GM23338 (cell line): ENCODE measurements around the gene RHOF. TPM values are rescaled to one million over a fixed set of nuclear protein-coding genes. Genes with fewer than 3 reads are reported as not detected.

Experiments used
- ATAC-seq: fragments of 200-7000 bp; cut with Tn5 transposase; 3 replicates; pipeline ENCODE4 v1.9.1; 2020
- DNase-seq: peaks from one replicate; pipeline ENCODE4 v3.0.0-alpha.2; 2015; ENCODE audit warnings: low spot score
- H2AFZ ChIP-seq: fragments of 200-600 bp; sonication (generic); 2 replicates; pipeline ENCODE4 v1.8.0; 2016; ENCODE audit warnings: antibody characterized with exemption, mild to moderate bottlenecking, moderate library complexity
- H3F3A ChIP-seq: fragments of 200-600 bp; sonication (generic); replicated peaks from 2 replicates; pipeline ENCODE4 v1.8.0; 2017; ENCODE audit warnings: antibody characterized with exemption, mixed run types, low read depth
- H3K27ac ChIP-seq: fragments of 200-600 bp; sonication (generic); 2 replicates; pipeline ENCODE4 v1.6.1; 2016; ENCODE audit warnings: low read depth
- H3K27me3 ChIP-seq: fragments of 200-600 bp; sonication (generic); 2 replicates; pipeline ENCODE4 v1.8.0; 2016; ENCODE audit warnings: mild to moderate bottlenecking, mixed run types, moderate library complexity; ENCODE audit not compliant: insufficient read depth
- H3K36me3 ChIP-seq: fragments of 200-600 bp; sonication (generic); 2 replicates; pipeline ENCODE4 v1.8.0; 2016; ENCODE audit warnings: mild to moderate bottlenecking; ENCODE audit not compliant: insufficient read depth
- H3K4me1 ChIP-seq: fragments of 200-600 bp; sonication (generic); 2 replicates; pipeline ENCODE4 v1.8.0; 2016; ENCODE audit warnings: mild to moderate bottlenecking, moderate library complexity; ENCODE audit not compliant: insufficient read depth
- H3K4me2 ChIP-seq: fragments of 200-600 bp; sonication (generic); 2 replicates; pipeline ENCODE4 v1.7.1; 2017; ENCODE audit warnings: mixed run types
- H3K4me3 ChIP-seq: fragments of 200-600 bp; sonication (generic); 2 replicates; pipeline ENCODE4 v1.6.1; 2016; ENCODE audit warnings: mixed run types
- H3K79me2 ChIP-seq: fragments of 200-600 bp; sonication (generic); replicated peaks from 2 replicates; pipeline ENCODE4 v1.8.0; 2017; ENCODE audit warnings: mild to moderate bottlenecking; ENCODE audit not compliant: insufficient read depth
- H3K9me2 ChIP-seq: fragments of 200-600 bp; sonication (generic); 2 replicates; pipeline ENCODE4 v1.8.0; 2017; ENCODE audit not compliant: insufficient read depth
- H4K20me1 ChIP-seq: fragments of 200-600 bp; sonication (generic); replicated peaks from 2 replicates; pipeline ENCODE4 v1.8.0; 2017; ENCODE audit warnings: mild to moderate bottlenecking; ENCODE audit not compliant: insufficient read depth
- H3K27ac Mint-ChIP-seq: 2 replicates; pipeline ENCODE4 v1.8.0; 2020; ENCODE audit warnings: inconsistent platforms, mild to moderate bottlenecking, moderate library complexity, mixed read lengths
- H3K27me3 Mint-ChIP-seq: 3 replicates; pipeline ENCODE4 v1.8.0; 2022; ENCODE audit warnings: low read depth, mild to moderate bottlenecking, moderate library complexity, mixed read lengths, inconsistent platforms; ENCODE audit not compliant: insufficient read depth, poor library complexity
- H3K36me3 Mint-ChIP-seq: 3 replicates; pipeline ENCODE4 v1.8.0; 2021; ENCODE audit warnings: low read depth, mild to moderate bottlenecking, inconsistent platforms, moderate library complexity, mixed read lengths
- H3K4me1 Mint-ChIP-seq: 3 replicates; pipeline ENCODE4 v1.8.0; 2020; ENCODE audit warnings: mild to moderate bottlenecking, inconsistent platforms, mixed read lengths
- H3K4me3 Mint-ChIP-seq: 3 replicates; pipeline ENCODE4 v1.8.0; 2021; ENCODE audit warnings: moderate library complexity, mild to moderate bottlenecking, inconsistent platforms, mixed read lengths
- H3K9me3 Mint-ChIP-seq: 3 replicates; pipeline ENCODE4 v1.8.0; 2020; ENCODE audit warnings: moderate library complexity, mild to moderate bottlenecking, inconsistent platforms, mixed read lengths
- CREB1 ChIP-seq: fragments of 250-450 bp; sonication (Bioruptor Pico); IDR thresholded peaks from 2 replicates; pipeline ENCODE4 v1.5.0; 2020; ENCODE audit warnings: low read depth, mild to moderate bottlenecking, moderate library complexity
- POLR2AphosphoS5 ChIP-seq: IDR thresholded peaks from 2 replicates; pipeline ENCODE4 v1.6.1; 2016; ENCODE audit warnings: antibody characterized with exemption, low read depth
- ZNF114 ChIP-seq: fragments of 250-450 bp; sonication (Bioruptor Pico); IDR thresholded peaks from 2 replicates; pipeline ENCODE4 v1.5.0; 2020; ENCODE audit warnings: mild to moderate bottlenecking, moderate library complexity
- ZNF331 ChIP-seq: fragments of 250-450 bp; sonication (Bioruptor Pico); IDR thresholded peaks from 2 replicates; pipeline ENCODE4 v1.5.0; 2020; ENCODE audit warnings: low read depth, mild to moderate bottlenecking, moderate library complexity
- polyA plus RNA-seq: library from polyadenylated mRNA; unstranded; fragments of >200 nt; fragmentation: Nextera tagmentation; extraction: Ambion mirVana; gene quantifications from 2 replicates; pipeline ENCODE4 v1.2.1, GENCODE V29; 2016
- total RNA-seq: library from RNA; depleted of rRNA; stranded (reverse); fragments of >200 nt; shearing (Covaris generic); gene quantifications from 2 replicates; pipeline ENCODE4 v1.2.3, GENCODE V29; 2014
- TF ChIP-seq, protein P1 (sequence below): fragments of 250-450 bp; sonication (Bioruptor Pico); IDR thresholded peaks from 2 replicates; pipeline ENCODE4 v1.5.0; 2020; ENCODE audit warnings: mild to moderate bottlenecking, moderate library complexity

RHOF gene
- total and polyA plus RNA-seq, 2 experiments from 2014 or later, result 10.5 to 53.4 TPM

DNA sequence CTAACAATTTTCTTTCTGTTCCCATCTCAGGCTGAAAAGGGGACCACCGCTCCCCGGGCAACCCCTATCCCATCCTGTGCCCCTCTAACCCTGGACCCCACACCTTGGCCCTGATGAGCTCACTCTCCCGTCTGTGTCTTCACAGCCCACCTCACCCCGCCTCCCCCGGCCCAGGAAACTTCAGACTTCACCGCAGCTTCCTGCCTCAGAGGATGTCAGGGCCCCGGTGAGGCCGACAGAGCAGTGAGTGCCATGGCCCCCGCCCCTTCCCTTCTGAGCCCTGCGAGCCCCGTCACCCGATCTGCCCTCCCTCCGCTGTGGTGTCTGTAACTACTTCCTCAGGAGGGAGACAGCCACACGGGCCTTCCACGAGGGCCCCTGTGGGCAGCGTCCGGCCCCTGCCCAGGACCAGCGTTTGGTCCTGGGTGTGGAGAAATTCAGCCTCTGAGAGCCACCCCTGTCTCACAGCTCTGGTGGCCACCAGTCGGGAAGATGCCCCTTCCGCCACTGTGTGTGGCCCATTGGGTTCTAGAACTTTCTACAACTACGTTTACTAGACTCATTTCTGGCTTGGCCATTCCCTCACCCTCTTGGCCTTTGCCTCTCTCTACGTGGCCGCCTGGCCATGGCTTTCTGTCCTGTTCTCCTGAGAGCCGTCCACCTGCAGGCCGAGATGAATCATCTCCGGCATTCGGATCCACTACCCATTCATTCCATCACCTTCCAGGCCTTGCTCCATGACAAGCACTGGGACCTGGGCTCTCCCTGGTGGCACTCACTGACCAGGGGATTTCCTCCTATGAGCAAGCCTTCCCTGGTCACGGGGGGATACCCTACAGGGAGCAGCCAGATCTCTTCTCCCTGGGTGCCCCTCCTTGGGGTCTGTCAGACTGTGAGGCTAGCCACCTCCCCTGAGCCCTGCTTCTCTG is 3.4 kb downstream of the RHOF start:
- peak; percentile 67 for DNase-seq
- Mint-ChIP-seq H3K27ac (no peak overlapping the region), H3K9me3 (no peaks in the 10 kb centered on the region), H3K36me3 (peaks cover 5% of the 10 kb centered on the region; the same call in 2 of the 3 replicates), H3K4me1 (peaks cover 22% of the 10 kb centered on the region), H3K27me3 (peaks cover 26% of the 10 kb centered on the region), H3K4me3 (no peak overlapping the region; the same call in 2 of the 3 replicates)
- H3K36me3 ChIP-seq, result no peaks in the 10 kb centered on the region
- H3K4me3 ChIP-seq, result no peak overlapping the region
- TF ChIP-seq POLR2AphosphoS5 (no peak), ZNF331 (CRISPR knock-in tag) (no peak), CREB1 (CRISPR knock-in tag) (no peak), ZNF114 (CRISPR knock-in tag) (no peak)
- TF ChIP-seq, protein P1, sequence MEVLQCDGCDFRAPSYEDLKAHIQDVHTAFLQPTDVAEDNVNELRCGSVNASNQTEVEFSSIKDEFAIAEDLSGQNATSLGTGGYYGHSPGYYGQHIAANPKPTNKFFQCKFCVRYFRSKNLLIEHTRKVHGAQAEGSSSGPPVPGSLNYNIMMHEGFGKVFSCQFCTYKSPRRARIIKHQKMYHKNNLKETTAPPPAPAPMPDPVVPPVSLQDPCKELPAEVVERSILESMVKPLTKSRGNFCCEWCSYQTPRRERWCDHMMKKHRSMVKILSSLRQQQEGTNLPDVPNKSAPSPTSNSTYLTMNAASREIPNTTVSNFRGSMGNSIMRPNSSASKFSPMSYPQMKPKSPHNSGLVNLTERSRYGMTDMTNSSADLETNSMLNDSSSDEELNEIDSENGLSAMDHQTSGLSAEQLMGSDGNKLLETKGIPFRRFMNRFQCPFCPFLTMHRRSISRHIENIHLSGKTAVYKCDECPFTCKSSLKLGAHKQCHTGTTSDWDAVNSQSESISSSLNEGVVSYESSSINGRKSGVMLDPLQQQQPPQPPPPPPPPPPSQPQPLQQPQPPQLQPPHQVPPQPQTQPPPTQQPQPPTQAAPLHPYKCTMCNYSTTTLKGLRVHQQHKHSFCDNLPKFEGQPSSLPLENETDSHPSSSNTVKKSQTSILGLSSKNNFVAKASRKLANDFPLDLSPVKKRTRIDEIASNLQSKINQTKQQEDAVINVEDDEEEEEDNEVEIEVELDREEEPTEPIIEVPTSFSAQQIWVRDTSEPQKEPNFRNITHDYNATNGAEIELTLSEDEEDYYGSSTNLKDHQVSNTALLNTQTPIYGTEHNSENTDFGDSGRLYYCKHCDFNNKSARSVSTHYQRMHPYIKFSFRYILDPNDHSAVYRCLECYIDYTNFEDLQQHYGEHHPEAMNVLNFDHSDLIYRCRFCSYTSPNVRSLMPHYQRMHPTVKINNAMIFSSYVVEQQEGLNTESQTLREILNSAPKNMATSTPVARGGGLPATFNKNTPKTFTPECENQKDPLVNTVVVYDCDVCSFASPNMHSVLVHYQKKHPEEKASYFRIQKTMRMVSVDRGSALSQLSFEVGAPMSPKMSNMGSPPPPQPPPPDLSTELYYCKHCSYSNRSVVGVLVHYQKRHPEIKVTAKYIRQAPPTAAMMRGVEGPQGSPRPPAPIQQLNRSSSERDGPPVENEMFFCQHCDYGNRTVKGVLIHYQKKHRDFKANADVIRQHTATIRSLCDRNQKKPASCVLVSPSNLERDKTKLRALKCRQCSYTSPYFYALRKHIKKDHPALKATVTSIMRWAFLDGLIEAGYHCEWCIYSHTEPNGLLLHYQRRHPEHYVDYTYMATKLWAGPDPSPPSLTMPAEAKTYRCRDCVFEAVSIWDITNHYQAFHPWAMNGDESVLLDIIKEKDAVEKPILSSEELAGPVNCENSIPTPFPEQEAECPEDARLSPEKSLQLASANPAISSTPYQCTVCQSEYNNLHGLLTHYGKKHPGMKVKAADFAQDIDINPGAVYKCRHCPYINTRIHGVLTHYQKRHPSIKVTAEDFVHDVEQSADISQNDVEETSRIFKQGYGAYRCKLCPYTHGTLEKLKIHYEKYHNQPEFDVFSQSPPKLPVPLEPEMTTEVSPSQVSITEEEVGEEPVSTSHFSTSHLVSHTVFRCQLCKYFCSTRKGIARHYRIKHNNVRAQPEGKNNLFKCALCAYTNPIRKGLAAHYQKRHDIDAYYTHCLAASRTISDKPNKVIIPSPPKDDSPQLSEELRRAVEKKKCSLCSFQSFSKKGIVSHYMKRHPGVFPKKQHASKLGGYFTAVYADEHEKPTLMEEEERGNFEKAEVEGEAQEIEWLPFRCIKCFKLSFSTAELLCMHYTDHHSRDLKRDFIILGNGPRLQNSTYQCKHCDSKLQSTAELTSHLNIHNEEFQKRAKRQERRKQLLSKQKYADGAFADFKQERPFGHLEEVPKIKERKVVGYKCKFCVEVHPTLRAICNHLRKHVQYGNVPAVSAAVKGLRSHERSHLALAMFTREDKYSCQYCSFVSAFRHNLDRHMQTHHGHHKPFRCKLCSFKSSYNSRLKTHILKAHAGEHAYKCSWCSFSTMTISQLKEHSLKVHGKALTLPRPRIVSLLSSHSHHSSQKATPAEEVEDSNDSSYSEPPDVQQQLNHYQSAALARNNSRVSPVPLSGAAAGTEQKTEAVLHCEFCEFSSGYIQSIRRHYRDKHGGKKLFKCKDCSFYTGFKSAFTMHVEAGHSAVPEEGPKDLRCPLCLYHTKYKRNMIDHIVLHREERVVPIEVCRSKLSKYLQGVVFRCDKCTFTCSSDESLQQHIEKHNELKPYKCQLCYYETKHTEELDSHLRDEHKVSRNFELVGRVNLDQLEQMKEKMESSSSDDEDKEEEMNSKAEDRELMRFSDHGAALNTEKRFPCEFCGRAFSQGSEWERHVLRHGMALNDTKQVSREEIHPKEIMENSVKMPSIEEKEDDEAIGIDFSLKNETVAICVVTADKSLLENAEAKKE, result no peak
- 0 out of 2 replicates have a peak overlapping the region, but pooled peaks have one; percentile 57 for H3K4me2 ChIP-seq
- H3K27ac ChIP-seq, result no peak overlapping the region
- no peaks in the 10 kb centered on the region; the same call in 1 of the 2 replicates for H3K79me2 ChIP-seq
- no peak overlapping the region for H2AFZ ChIP-seq
- no peak for ATAC-seq
- H3K9me2 ChIP-seq, result no peaks in the 10 kb centered on the region
- peaks cover 13% of the 10 kb centered on the region for H3F3A ChIP-seq
- H4K20me1 ChIP-seq, result peaks cover 17% of the 10 kb centered on the region; the same call in 1 of the 2 replicates
- peaks cover 13% of the 10 kb centered on the region for H3K4me1 ChIP-seq
- no peaks in the 10 kb centered on the region for H3K27me3 ChIP-seq
